ENCODE measurements around the gene SPOCK2. TPM values are rescaled to one million over a fixed set of nuclear protein-coding genes. Genes with fewer than 3 reads are reported as not detected.

SPOCK2 gene
- total RNA-seq, 1 experiment from 2014 or later, result 4.8 TPM

GRCh38 chr10:72079356-72079755 lies 9.0 kb downstream of the SPOCK2 start:
- ATAC-seq (no peak), DNase-seq (ENCODE audit: low read depth, low spot score) (no peak)
- no peak overlapping the region for H3K4me3 ChIP-seq (ENCODE audit: low read depth in 2 of 2, low read length in 2 of 2)
- no TSS peak for BruUV-seq (replicated peaks)
- peaks cover 29% of the 10 kb centered on the region for H3K4me1 ChIP-seq (ENCODE audit: control insufficient read depth, insufficient read depth, low read length)
- no peaks in the 10 kb centered on the region for H3K36me3 ChIP-seq (ENCODE audit: control insufficient read depth, insufficient read depth, low read length)
- TF ChIP-seq, protein P1, sequence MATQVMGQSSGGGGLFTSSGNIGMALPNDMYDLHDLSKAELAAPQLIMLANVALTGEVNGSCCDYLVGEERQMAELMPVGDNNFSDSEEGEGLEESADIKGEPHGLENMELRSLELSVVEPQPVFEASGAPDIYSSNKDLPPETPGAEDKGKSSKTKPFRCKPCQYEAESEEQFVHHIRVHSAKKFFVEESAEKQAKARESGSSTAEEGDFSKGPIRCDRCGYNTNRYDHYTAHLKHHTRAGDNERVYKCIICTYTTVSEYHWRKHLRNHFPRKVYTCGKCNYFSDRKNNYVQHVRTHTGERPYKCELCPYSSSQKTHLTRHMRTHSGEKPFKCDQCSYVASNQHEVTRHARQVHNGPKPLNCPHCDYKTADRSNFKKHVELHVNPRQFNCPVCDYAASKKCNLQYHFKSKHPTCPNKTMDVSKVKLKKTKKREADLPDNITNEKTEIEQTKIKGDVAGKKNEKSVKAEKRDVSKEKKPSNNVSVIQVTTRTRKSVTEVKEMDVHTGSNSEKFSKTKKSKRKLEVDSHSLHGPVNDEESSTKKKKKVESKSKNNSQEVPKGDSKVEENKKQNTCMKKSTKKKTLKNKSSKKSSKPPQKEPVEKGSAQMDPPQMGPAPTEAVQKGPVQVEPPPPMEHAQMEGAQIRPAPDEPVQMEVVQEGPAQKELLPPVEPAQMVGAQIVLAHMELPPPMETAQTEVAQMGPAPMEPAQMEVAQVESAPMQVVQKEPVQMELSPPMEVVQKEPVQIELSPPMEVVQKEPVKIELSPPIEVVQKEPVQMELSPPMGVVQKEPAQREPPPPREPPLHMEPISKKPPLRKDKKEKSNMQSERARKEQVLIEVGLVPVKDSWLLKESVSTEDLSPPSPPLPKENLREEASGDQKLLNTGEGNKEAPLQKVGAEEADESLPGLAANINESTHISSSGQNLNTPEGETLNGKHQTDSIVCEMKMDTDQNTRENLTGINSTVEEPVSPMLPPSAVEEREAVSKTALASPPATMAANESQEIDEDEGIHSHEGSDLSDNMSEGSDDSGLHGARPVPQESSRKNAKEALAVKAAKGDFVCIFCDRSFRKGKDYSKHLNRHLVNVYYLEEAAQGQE (IDR thresholded peaks at IDR 0.05; ENCODE audit: insufficient read depth in 1 of 2, low read depth in 2 of 2, low read length in 1 of 2), result no peak
- no peak for TF ChIP-seq SIN3A (IDR thresholded peaks at IDR 0.05; ENCODE audit: borderline replicate concordance, insufficient read depth, low read depth, low read length)
- peak; percentile 68; the same call in 1 of the 2 replicates for TF ChIP-seq TCF7L2 (IDR thresholded peaks at IDR 0.05; ENCODE audit: low read depth, low read length)
- H3K9me3 ChIP-seq (ENCODE audit: control insufficient read depth, insufficient read depth, low read depth, low read length), result no peaks in the 10 kb centered on the region
- peak overlapping the region; percentile 62 for H3K27ac ChIP-seq (ENCODE audit: low read length)
- ChIA-PET CTCF (interaction anchor here (0.9 kb wide), 1 partner anchor 31 kb away, joined by 3 read pairs; no protein-coding TSS in a partner anchor), POLR2A (interaction anchor here (0.6 kb wide), 1 partner anchor 14 kb away, joined by 3 read pairs; no protein-coding TSS in a partner anchor)
- in situ Hi-C loops (cut with HindIII; ENCODE audit: low pct_unique_long_range_greater_than_20kb, low sequenced_read_pairs), result no loop called here
- intact Hi-C loops (cut with micrococcal nuclease; ENCODE audit: unreplicated experiment), result no loop called here
- no peaks in the 10 kb centered on the region for H3K27me3 ChIP-seq (ENCODE audit: control insufficient read depth, insufficient read depth, low read length)

GRCh38 chr10:72077275-72077990 lies 10.9 kb downstream of the SPOCK2 start:
- no TSS peak for BruUV-seq (replicated peaks)
- DNase-seq (ENCODE audit: low read depth, low spot score) (no peak), ATAC-seq (no peak)
- Histone ChIP-seq H3K27ac (ENCODE audit: low read length) (0 out of 2 replicates have a peak overlapping the region, but pooled peaks have one; percentile 34), H3K4me3 (ENCODE audit: low read depth in 2 of 2, low read length in 2 of 2) (no peak overlapping the region), H3K36me3 (ENCODE audit: control insufficient read depth, insufficient read depth, low read length) (no peaks in the 10 kb centered on the region), H3K9me3 (ENCODE audit: control insufficient read depth, insufficient read depth, low read depth, low read length) (no peaks in the 10 kb centered on the region), H3K4me1 (ENCODE audit: control insufficient read depth, insufficient read depth, low read length) (peaks cover 41% of the 10 kb centered on the region), H3K27me3 (ENCODE audit: control insufficient read depth, insufficient read depth, low read length) (no peaks in the 10 kb centered on the region)
- ChIA-PET POLR2A (interaction anchor here (0.6 kb wide), 1 partner anchor 11 kb away, joined by 5 read pairs; no protein-coding TSS in a partner anchor), CTCF (no interaction called here)
- in situ Hi-C loops (cut with HindIII; ENCODE audit: low pct_unique_long_range_greater_than_20kb, low sequenced_read_pairs), result no loop called here
- TF ChIP-seq CTCF (IDR thresholded peaks at IDR 0.05) (no peak), POLR2AphosphoS5 (IDR thresholded peaks at IDR 0.05; ENCODE audit: low read depth, low read length) (no peak), SIN3A (IDR thresholded peaks at IDR 0.05; ENCODE audit: borderline replicate concordance, insufficient read depth, low read depth, low read length) (no peak), TCF7L2 (IDR thresholded peaks at IDR 0.05; ENCODE audit: low read depth, low read length) (no peak)
- TF ChIP-seq, protein P1 (IDR thresholded peaks at IDR 0.05; ENCODE audit: insufficient read depth in 1 of 2, low read depth in 2 of 2, low read length in 1 of 2), result no peak
- intact Hi-C loops (cut with micrococcal nuclease; ENCODE audit: unreplicated experiment), result no loop called here
